ENCODE measurements around the gene PDE6B. TPM values are rescaled to one million over a fixed set of nuclear protein-coding genes. Genes with fewer than 3 reads are reported as not detected.
"Not testable (repeated sequence)": the region's sequence is repeated elsewhere in the genome, so short reads cannot be mapped to it uniquely, and the experiment has no call there.

PDE6B gene
- total RNA-seq, 4 donors from 2014 or later = 0.60 to 2.5 (median 0.95) TPM; not detected in 1

- DNase-seq = no peak
- H3K27ac ChIP-seq = no peak overlapping the region
- no peak for TF ChIP-seq POLR2AphosphoS5 (IDR thresholded peaks at IDR 0.05)
- TF ChIP-seq POLR2A (IDR thresholded peaks at IDR 0.05) = no peak
- TF ChIP-seq EP300 (IDR thresholded peaks at IDR 0.05; ENCODE audit: low read depth) = no peak
- TF ChIP-seq, protein P1, sequence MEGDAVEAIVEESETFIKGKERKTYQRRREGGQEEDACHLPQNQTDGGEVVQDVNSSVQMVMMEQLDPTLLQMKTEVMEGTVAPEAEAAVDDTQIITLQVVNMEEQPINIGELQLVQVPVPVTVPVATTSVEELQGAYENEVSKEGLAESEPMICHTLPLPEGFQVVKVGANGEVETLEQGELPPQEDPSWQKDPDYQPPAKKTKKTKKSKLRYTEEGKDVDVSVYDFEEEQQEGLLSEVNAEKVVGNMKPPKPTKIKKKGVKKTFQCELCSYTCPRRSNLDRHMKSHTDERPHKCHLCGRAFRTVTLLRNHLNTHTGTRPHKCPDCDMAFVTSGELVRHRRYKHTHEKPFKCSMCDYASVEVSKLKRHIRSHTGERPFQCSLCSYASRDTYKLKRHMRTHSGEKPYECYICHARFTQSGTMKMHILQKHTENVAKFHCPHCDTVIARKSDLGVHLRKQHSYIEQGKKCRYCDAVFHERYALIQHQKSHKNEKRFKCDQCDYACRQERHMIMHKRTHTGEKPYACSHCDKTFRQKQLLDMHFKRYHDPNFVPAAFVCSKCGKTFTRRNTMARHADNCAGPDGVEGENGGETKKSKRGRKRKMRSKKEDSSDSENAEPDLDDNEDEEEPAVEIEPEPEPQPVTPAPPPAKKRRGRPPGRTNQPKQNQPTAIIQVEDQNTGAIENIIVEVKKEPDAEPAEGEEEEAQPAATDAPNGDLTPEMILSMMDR (IDR thresholded peaks at IDR 0.05) = no peak
- intact Hi-C loops (cut with DNase I; ENCODE audit: low total_unique reads) = no loop called here
- in situ Hi-C loops (cut with MboI; ENCODE audit: low pct_ligation_motif_present in 1 of 4, low pct_unique_long_range_greater_than_20kb in 1 of 4, low sequenced_read_pairs in 3 of 4) = no loop called here
- H3K4me3 ChIP-seq = no peak overlapping the region
- no peaks in the 10 kb centered on the region for H3K4me1 ChIP-seq
- WGBS, 2 donors (ENCODE audit: low coverage in 1 of 2) = 88 to 90% methylated on average over 4 to 12 of the region's 12 CpGs
- H3K27me3 ChIP-seq = peaks cover 19% of the 10 kb centered on the region
- no peaks in the 10 kb centered on the region for H3K9me3 ChIP-seq
- H3K36me3 ChIP-seq = no peaks in the 10 kb centered on the region
Measured at GRCh38 chr4:590313-590841, 35.0 kb upstream of the PDE6B start.

DNA sequence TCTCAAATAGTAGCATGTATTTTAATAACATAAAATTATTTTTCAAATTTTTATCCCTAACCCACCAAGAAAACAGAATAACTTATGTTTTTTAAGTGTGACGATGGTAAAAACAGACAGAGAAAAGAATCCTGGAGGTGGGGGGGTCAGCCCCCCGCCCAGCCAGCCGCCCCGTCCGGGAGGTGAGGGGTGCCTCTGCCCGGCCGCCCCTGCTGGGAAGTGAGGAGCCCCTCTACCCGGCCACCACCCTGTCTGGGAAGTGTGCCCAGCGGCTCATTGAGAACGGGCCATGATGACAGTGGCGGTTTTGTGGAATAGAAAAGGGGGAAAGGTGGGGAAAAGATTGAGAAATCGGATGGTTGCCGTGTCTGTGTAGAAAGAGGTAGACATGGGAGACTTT is 33.2 kb upstream of the PDE6B start:
- in situ Hi-C loops (cut with MboI; ENCODE audit: low pct_ligation_motif_present in 1 of 4, low pct_unique_long_range_greater_than_20kb in 1 of 4, low sequenced_read_pairs in 3 of 4); H3K27ac ChIP-seq: not testable (repeated sequence)
- 80% methylated on average over 11 to 13 of the region's 13 CpGs for WGBS, 2 donors (ENCODE audit: low coverage in 1 of 2)

DNA sequence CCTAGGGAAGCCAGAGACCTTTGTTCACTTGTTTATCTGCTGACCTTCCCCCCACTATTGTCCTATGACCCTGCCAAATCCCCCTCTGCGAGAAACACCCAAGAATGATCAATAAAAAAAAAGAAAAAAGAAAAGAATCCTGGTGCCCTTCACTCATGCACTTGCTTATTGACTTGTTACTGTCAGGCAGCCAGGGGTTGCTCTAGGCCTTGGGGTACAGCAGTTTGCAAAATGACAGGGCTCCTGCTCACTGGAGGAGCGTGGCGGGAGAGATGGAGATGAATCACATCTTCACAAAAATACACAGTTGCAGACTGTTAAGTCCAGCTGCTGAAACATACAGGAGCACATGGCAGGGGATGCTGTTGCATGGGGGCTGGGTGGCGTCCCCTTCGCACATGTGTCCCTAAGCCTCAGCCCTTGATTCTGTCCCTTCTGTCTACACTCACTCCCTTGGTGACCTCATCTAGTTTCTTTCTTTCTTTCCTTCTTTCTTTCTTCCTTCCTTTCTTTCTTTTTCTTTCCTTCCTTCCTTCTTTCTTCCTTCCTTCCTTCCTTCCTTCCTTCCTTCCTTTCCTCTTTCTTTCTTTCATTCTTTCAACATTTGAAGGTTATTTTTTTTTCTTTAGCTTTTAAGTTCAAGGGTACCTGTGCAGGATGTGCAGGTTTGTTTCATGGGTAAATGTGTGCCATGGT is 32.4 kb upstream of the PDE6B start:
- 77% methylated on average over 5 of the region's 5 CpGs; no CpG with 5 or more reads in 1 of the 2 donors for WGBS, 2 donors (ENCODE audit: low coverage in 1 of 2)
- intact Hi-C loops (cut with DNase I; ENCODE audit: low total_unique reads) (no loop called here), in situ Hi-C loops (cut with MboI; ENCODE audit: low pct_ligation_motif_present in 1 of 4, low pct_unique_long_range_greater_than_20kb in 1 of 4, low sequenced_read_pairs in 3 of 4) (no loop called here)
- Histone ChIP-seq H3K27me3 (peaks cover 6% of the 10 kb centered on the region), H3K9me3 (no peaks in the 10 kb centered on the region), H3K4me3 (no peak overlapping the region), H3K27ac (no peak overlapping the region), H3K4me1 (no peaks in the 10 kb centered on the region), H3K36me3 (no peaks in the 10 kb centered on the region)
- DNase-seq = no peak
- TF ChIP-seq, protein P1 (IDR thresholded peaks at IDR 0.05) = no peak
- TF ChIP-seq EP300 (IDR thresholded peaks at IDR 0.05; ENCODE audit: low read depth) (no peak), POLR2AphosphoS5 (IDR thresholded peaks at IDR 0.05) (no peak), POLR2A (IDR thresholded peaks at IDR 0.05) (no peak)

More for the DNA sequence above, 33.2 kb upstream of the PDE6B start:
- H3K4me1 ChIP-seq; intact Hi-C loops (cut with DNase I; ENCODE audit: low total_unique reads); H3K4me3 ChIP-seq; DNase-seq; H3K36me3 ChIP-seq; H3K9me3 ChIP-seq; H3K27me3 ChIP-seq: not testable (repeated sequence)

DNA sequence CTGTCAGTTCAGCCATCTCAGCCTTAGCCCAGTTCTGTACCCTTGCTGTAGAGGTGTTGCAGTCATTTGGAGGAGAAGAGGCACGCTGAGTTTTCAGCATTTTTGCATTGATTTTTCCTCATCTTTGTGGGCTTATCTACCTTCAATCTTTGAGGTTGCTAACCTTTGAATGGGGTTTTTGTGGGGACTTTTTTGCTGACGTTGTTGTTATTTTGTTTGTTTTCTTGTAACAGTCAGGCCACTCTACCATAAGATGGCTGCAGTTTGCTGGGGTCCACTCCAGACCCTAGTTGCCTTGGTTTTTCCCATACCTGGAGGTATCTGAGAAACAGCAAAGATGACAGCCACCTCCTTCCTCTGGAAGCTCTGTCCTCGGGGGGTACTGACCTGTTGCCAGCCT is 26.4 kb upstream of the PDE6B start:
- DNase-seq = no peak
- no peak overlapping the region for H3K4me3 ChIP-seq
- peaks cover 33% of the 10 kb centered on the region for H3K27me3 ChIP-seq
- H3K27ac ChIP-seq = no peak overlapping the region
- in situ Hi-C loops (cut with MboI; ENCODE audit: low pct_ligation_motif_present in 1 of 4, low pct_unique_long_range_greater_than_20kb in 1 of 4, low sequenced_read_pairs in 3 of 4) = no loop called here
- H3K36me3 ChIP-seq = no peaks in the 10 kb centered on the region
- WGBS, 2 donors (ENCODE audit: low coverage in 1 of 2) = 63 to 71% methylated on average over 2 to 3 of the region's 3 CpGs
- no peaks in the 10 kb centered on the region for H3K9me3 ChIP-seq
- no peaks in the 10 kb centered on the region for H3K4me1 ChIP-seq
- intact Hi-C loops (cut with DNase I; ENCODE audit: low total_unique reads) = no loop called here
- TF ChIP-seq POLR2A (IDR thresholded peaks at IDR 0.05) = no peak
- no peak for TF ChIP-seq POLR2AphosphoS5 (IDR thresholded peaks at IDR 0.05)
- no peak for TF ChIP-seq EP300 (IDR thresholded peaks at IDR 0.05; ENCODE audit: low read depth)
- TF ChIP-seq, protein P1 (IDR thresholded peaks at IDR 0.05) = no peak
